Uterus (tissue), 4 donors: Measurements from ENCODE around the gene ADGRD2. TPM values are rescaled to one million over a fixed set of nuclear protein-coding genes. Genes with fewer than 3 reads are reported as not detected.

ENCODE experiments used
- DNase-seq, 2 donors: peaks; one replicate each; pipeline ENCODE4 v3.0.0-alpha.2; 2019 to 2020
- H3K27ac ChIP-seq, 2 donors: fragments of 200-600 bp; sonication (generic); 1 replicate in 1 of 2; 2 replicates in 1 of 2; pipeline ENCODE4 v1.5.1; 2016 to 2018
- H3K27me3 ChIP-seq, 2 donors: fragments of 200-600 bp; sonication (generic); one replicate each; pipeline ENCODE4 v1.5.1; 2018 to 2019; ENCODE audit warnings: control low read depth in 1 of 2
- H3K36me3 ChIP-seq, 2 donors: fragments of 200-600 bp; sonication (generic); one replicate each; pipeline ENCODE4 v1.5.1; 2019; ENCODE audit warnings: control low read depth in 1 of 2
- H3K4me1 ChIP-seq, 2 donors: fragments of 200-600 bp; sonication (generic); one replicate each; pipeline ENCODE4 v1.5.1; 2018 to 2019; ENCODE audit warnings: control low read depth in 1 of 2
- H3K4me3 ChIP-seq, 2 donors: fragments of 200-600 bp; sonication (generic); 1 replicate in 1 of 2; 2 replicates in 1 of 2; pipeline ENCODE4 v1.5.1; 2018 to 2019; ENCODE audit warnings: mild to moderate bottlenecking in 1 of 2
- H3K9me3 ChIP-seq, 2 donors: fragments of 200-600 bp; sonication (generic); one replicate each; pipeline ENCODE4 v1.5.1; 2019; ENCODE audit warnings: control low read depth in 1 of 2
- CTCF ChIP-seq, 4 experiments: fragments of 200-600 bp in 2 of 4; fragments of 450-650 bp in 2 of 4; sonication (generic) in 2 of 4; IDR thresholded peaks; one replicate each; pipeline ENCODE4 v1.5.1; 2016 to 2019; ENCODE audit warnings: antibody characterized with exemption in 4 of 4, mild to moderate bottlenecking in 2 of 4, moderate library complexity in 1 of 4
- POLR2A ChIP-seq, 2 donors: fragments of 450-650 bp; IDR thresholded peaks; one replicate each; pipeline ENCODE4 v1.6.1; 2016; ENCODE audit warnings: antibody characterized with exemption in 2 of 2, mild to moderate bottlenecking in 1 of 2, moderate library complexity in 1 of 2
- intact Hi-C: fragments of 100-400 bp; cut with DNase I; formaldehyde crosslinking; loops from one replicate; pipeline ENCODE4 v1.15.1; 2023; ENCODE audit warnings: low total_unique reads
- total RNA-seq, 4 donors: library from RNA; depleted of rRNA in 3 of 4; stranded (reverse); fragments of >200 nt in 3 of 4; gene quantifications; one replicate each; pipeline versions ENCODE4 v1.1.0 to v1.2.4, GENCODE V29; 2014 to 2023
- donor health status: DM: yes; HTN: yes; CAD: no.

The ADGRD2 gene
- total RNA-seq, 4 donors from 2014 or later = 0.76 TPM; not detected in 3

GRCh38 chr9:124439086-124439485, 11.2 kb upstream of the ADGRD2 start:
- Histone ChIP-seq H3K27me3 (no peaks in the 10 kb centered on the region), H3K27ac (no peak overlapping the region), H3K9me3 (peaks cover 0 to 5% of the 10 kb centered on the region in 2 donors), H3K4me1 (no peaks in the 10 kb centered on the region), H3K36me3 (no peaks in the 10 kb centered on the region), H3K4me3 (no peak overlapping the region)
- DNase-seq = no peak
- no peak for TF ChIP-seq POLR2A (IDR thresholded peaks at IDR 0.05)
- no peak for TF ChIP-seq CTCF (IDR thresholded peaks at IDR 0.05)
- intact Hi-C loops = no loop called here

- H3K9me3 ChIP-seq = peaks cover 0 to 5% of the 10 kb centered on the region in 2 donors
- no peak overlapping the region for H3K4me3 ChIP-seq
- intact Hi-C loops = no loop called here
- no peak overlapping the region for H3K27ac ChIP-seq
- H3K36me3 ChIP-seq = no peaks in the 10 kb centered on the region
- TF ChIP-seq CTCF (IDR thresholded peaks at IDR 0.05) (no peak), POLR2A (IDR thresholded peaks at IDR 0.05) (no peak)
- DNase-seq = no peak
- H3K27me3 ChIP-seq = no peaks in the 10 kb centered on the region
- H3K4me1 ChIP-seq = no peaks in the 10 kb centered on the region
Observed at GRCh38 chr9:124439686-124440243, 10.5 kb upstream of the ADGRD2 start.

GRCh38 chr9:124440786-124441185, 9.5 kb upstream of the ADGRD2 start:
- intact Hi-C loops = no loop called here
- no peak overlapping the region for H3K27ac ChIP-seq
- peaks cover 0 to 5% of the 10 kb centered on the region in 2 donors for H3K9me3 ChIP-seq
- no peak overlapping the region for H3K4me3 ChIP-seq
- H3K27me3 ChIP-seq = no peaks in the 10 kb centered on the region
- no peaks in the 10 kb centered on the region for H3K4me1 ChIP-seq
- TF ChIP-seq CTCF (IDR thresholded peaks at IDR 0.05) (no peak), POLR2A (IDR thresholded peaks at IDR 0.05) (no peak)
- H3K36me3 ChIP-seq = no peaks in the 10 kb centered on the region
- no peak for DNase-seq

- intact Hi-C loops = no loop called here
- Histone ChIP-seq H3K27ac (no peak overlapping the region), H3K4me3 (no peak overlapping the region), H3K9me3 (peaks cover 0 to 5% of the 10 kb centered on the region in 2 donors), H3K27me3 (no peaks in the 10 kb centered on the region), H3K4me1 (no peaks in the 10 kb centered on the region), H3K36me3 (no peaks in the 10 kb centered on the region)
- TF ChIP-seq POLR2A (IDR thresholded peaks at IDR 0.05) (no peak), CTCF (IDR thresholded peaks at IDR 0.05) (no peak)
- DNase-seq = no peak
Observed at GRCh38 chr9:124441291-124441690, 9.0 kb upstream of the ADGRD2 start.

GRCh38 chr9:124442379-124442778, 7.9 kb upstream of the ADGRD2 start:
- intact Hi-C loops = no loop called here

More at GRCh38 chr9:124442379-124442778, 7.9 kb upstream of the ADGRD2 start:
- no peak for DNase-seq
- H3K4me1 ChIP-seq = no peaks in the 10 kb centered on the region
- TF ChIP-seq CTCF (IDR thresholded peaks at IDR 0.05) (no peak), POLR2A (IDR thresholded peaks at IDR 0.05) (no peak)
- peaks cover 0 to 5% of the 10 kb centered on the region in 2 donors for H3K9me3 ChIP-seq
- H3K4me3 ChIP-seq = no peak overlapping the region
- no peaks in the 10 kb centered on the region for H3K27me3 ChIP-seq
- no peaks in the 10 kb centered on the region for H3K36me3 ChIP-seq
- H3K27ac ChIP-seq = no peak overlapping the region
